Trophoblast cell (in vitro differentiated cells and primary cell): ENCODE data around the gene TCTN3.

Experiments used
- DNase-seq, 2 donors: peaks; one replicate each; pipeline ENCODE4 v3.0.0-alpha.2; 2016
- H2AFZ ChIP-seq: 2 replicates; pipeline ENCODE4 v1.6.1; 2013; ENCODE audit warnings: low read length, moderate library complexity, mild to moderate bottlenecking; ENCODE audit not compliant: insufficient read depth, poor library complexity
- H2AK5ac ChIP-seq: 2 replicates; pipeline ENCODE4 v1.6.1; 2013; ENCODE audit warnings: mild to moderate bottlenecking, low read length
- H2BK120ac ChIP-seq: 2 replicates; pipeline ENCODE4 v1.6.1; 2013; ENCODE audit warnings: low read length, mild to moderate bottlenecking, moderate library complexity; ENCODE audit not compliant: insufficient read depth, poor library complexity
- H2BK12ac ChIP-seq: 2 replicates; pipeline ENCODE4 v1.6.1; 2013; ENCODE audit warnings: mild to moderate bottlenecking, low read length, moderate library complexity
- H2BK5ac ChIP-seq: 2 replicates; pipeline ENCODE4 v1.6.1; 2013; ENCODE audit warnings: low read length, low read depth, moderate library complexity, mild to moderate bottlenecking; ENCODE audit not compliant: poor library complexity
- H3K14ac ChIP-seq: 2 replicates; pipeline ENCODE4 v1.6.1; 2013; ENCODE audit warnings: mild to moderate bottlenecking, low read length
- H3K18ac ChIP-seq: 2 replicates; pipeline ENCODE4 v1.6.1; 2013; ENCODE audit warnings: mild to moderate bottlenecking, low read length
- H3K23ac ChIP-seq: 2 replicates; pipeline ENCODE4 v1.6.1; 2013; ENCODE audit warnings: low read length
- H3K27ac ChIP-seq: 2 replicates; pipeline ENCODE4 v1.5.1; 2013; ENCODE audit warnings: low read depth, mild to moderate bottlenecking, inconsistent platforms, low read length, moderate library complexity
- H3K27me3 ChIP-seq: 2 replicates; pipeline ENCODE4 v1.6.1; 2013; ENCODE audit warnings: inconsistent platforms, mild to moderate bottlenecking, low read length, moderate library complexity; ENCODE audit not compliant: insufficient read depth
- H3K36me3 ChIP-seq, 2 experiments: 1 replicate in 1 of 2; 2 replicates in 1 of 2; pipeline ENCODE4 v1.6.1; 2013; ENCODE audit warnings: low read length in 2 of 2, mild to moderate bottlenecking in 2 of 2, moderate library complexity in 1 of 2; ENCODE audit not compliant: insufficient read depth in 2 of 2, control insufficient read depth in 1 of 2
- H3K4ac ChIP-seq: 2 replicates; pipeline ENCODE4 v1.6.1; 2013; ENCODE audit warnings: low read depth, mild to moderate bottlenecking, low read length, moderate library complexity
- H3K4me1 ChIP-seq, 2 experiments: 1 replicate in 1 of 2; 2 replicates in 1 of 2; pipeline ENCODE4 v1.6.1; 2013; ENCODE audit warnings: low read length in 2 of 2, mild to moderate bottlenecking in 2 of 2, moderate library complexity in 1 of 2; ENCODE audit not compliant: insufficient read depth in 2 of 2, control insufficient read depth in 1 of 2
- H3K4me2 ChIP-seq: 2 replicates; pipeline ENCODE4 v1.6.1; 2013; ENCODE audit warnings: inconsistent platforms, mild to moderate bottlenecking, low read length, moderate library complexity
- H3K4me3 ChIP-seq: 2 replicates; pipeline ENCODE4 v1.5.1; 2013; ENCODE audit warnings: mild to moderate bottlenecking, low read depth, low read length, inconsistent platforms
- H3K79me1 ChIP-seq: one replicate; pipeline ENCODE4 v1.6.1; 2013; ENCODE audit warnings: low read length
- H3K79me2 ChIP-seq: 2 replicates; pipeline ENCODE4 v1.6.1; 2013; ENCODE audit warnings: low read length, mild to moderate bottlenecking; ENCODE audit not compliant: control insufficient read depth, insufficient read depth, poor library complexity
- H3K9ac ChIP-seq: 2 replicates; pipeline ENCODE4 v1.6.1; 2013; ENCODE audit warnings: mild to moderate bottlenecking, low read length
- H3K9me3 ChIP-seq: 2 replicates; pipeline ENCODE4 v1.6.1; 2013; ENCODE audit warnings: low read depth, mild to moderate bottlenecking, control low read depth, inconsistent platforms, low read length; ENCODE audit not compliant: insufficient read depth
- H4K12ac ChIP-seq: 2 replicates; pipeline ENCODE4 v1.6.1; 2013; ENCODE audit warnings: low read depth, mild to moderate bottlenecking, low read length, moderate library complexity
- H4K8ac ChIP-seq: 2 replicates; pipeline ENCODE4 v1.6.1; 2013; ENCODE audit warnings: low read depth, mild to moderate bottlenecking, low read length, moderate library complexity
- H4K91ac ChIP-seq: one replicate; pipeline ENCODE4 v1.6.1; 2013; ENCODE audit warnings: low read depth, mild to moderate bottlenecking, low read length, moderate library complexity
- WGBS: extraction: QIAGEN DNeasy Blood & Tissue Kit; methylation state at CpG from one replicate; pipeline ENCODE4 v1.1.7; 2013; ENCODE audit warnings: missing lambda C conversion rate; ENCODE audit not compliant: insufficient read length, insufficient coverage; ENCODE audit errors: extremely low coverage; 5-methylcytosine and 5-hydroxymethylcytosine counted together

Gene TCTN3

GRCh38 chr10:95650232-95650631 lies 43.5 kb downstream of the TCTN3 start:
- no peak overlapping the region for H2BK5ac ChIP-seq
- H4K12ac ChIP-seq = no peak overlapping the region
- H3K27me3 ChIP-seq = no peaks in the 10 kb centered on the region
- H3K79me2 ChIP-seq = no peaks in the 10 kb centered on the region
- H4K91ac ChIP-seq = no peak overlapping the region
- no peak overlapping the region for H3K27ac ChIP-seq
- H3K18ac ChIP-seq = no peak overlapping the region
- H3K4me2 ChIP-seq = no peak overlapping the region
- DNase-seq = no peak
- H3K23ac ChIP-seq = no peak overlapping the region
- no peak overlapping the region for H4K8ac ChIP-seq
- peaks cover 5% of the 10 kb centered on the region for H3K9me3 ChIP-seq
- H3K4ac ChIP-seq = no peak overlapping the region
- H2AK5ac ChIP-seq = no peak overlapping the region
- WGBS = no CpG with 5 or more reads among the region's 2 CpGs
- peaks cover 0 to 2% of the 10 kb centered on the region in 2 experiments for H3K4me1 ChIP-seq
- no peak overlapping the region for H2AFZ ChIP-seq
- no peak overlapping the region for H2BK12ac ChIP-seq
- H3K79me1 ChIP-seq = no peaks in the 10 kb centered on the region
- H3K36me3 ChIP-seq = peaks cover 26 to 27% of the 10 kb centered on the region in 2 experiments
- no peak overlapping the region for H3K4me3 ChIP-seq
- no peak overlapping the region for H3K9ac ChIP-seq
- no peak overlapping the region for H2BK120ac ChIP-seq
- no peak overlapping the region for H3K14ac ChIP-seq

DNA sequence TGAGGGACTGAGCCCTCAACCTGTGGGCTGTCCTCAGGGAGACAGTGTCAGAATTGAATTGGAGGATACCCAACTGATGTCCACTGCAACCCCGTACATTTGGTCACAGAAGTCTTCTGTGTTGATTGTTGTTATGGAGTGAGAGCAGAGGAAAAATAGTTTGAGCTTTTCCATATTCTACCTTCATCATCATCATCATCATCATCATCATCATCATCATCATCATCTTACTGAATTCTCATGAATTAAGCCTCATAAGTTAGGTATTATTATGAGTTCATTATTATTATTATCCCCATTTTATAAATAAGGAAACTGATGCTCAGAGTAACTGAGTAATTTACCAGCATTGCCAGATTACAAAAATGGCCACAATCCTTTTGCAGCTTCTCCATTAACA lies 45.6 kb downstream of the TCTN3 start:
- H3K4ac ChIP-seq = no peak overlapping the region
- peaks cover 0 to 2% of the 10 kb centered on the region in 2 experiments for H3K4me1 ChIP-seq
- no peaks in the 10 kb centered on the region for H3K79me1 ChIP-seq
- no peak overlapping the region for H3K27ac ChIP-seq
- no CpG with 5 or more reads among the region's 1 CpG for WGBS
- H3K27me3 ChIP-seq = no peaks in the 10 kb centered on the region
- peaks cover 5% of the 10 kb centered on the region for H3K9me3 ChIP-seq
- no peak overlapping the region for H3K14ac ChIP-seq
- peaks cover 26 to 27% of the 10 kb centered on the region in 2 experiments for H3K36me3 ChIP-seq
- no peak overlapping the region for H4K91ac ChIP-seq
- H3K23ac ChIP-seq = no peak overlapping the region
- H3K4me3 ChIP-seq = no peak overlapping the region
- H2BK12ac ChIP-seq = no peak overlapping the region
- H2AK5ac ChIP-seq = no peak overlapping the region
- H2AFZ ChIP-seq = no peak overlapping the region
- H2BK5ac ChIP-seq = no peak overlapping the region
- DNase-seq = no peak
- no peak overlapping the region for H4K12ac ChIP-seq
- no peaks in the 10 kb centered on the region for H3K79me2 ChIP-seq
- no peak overlapping the region for H3K9ac ChIP-seq
- no peak overlapping the region for H2BK120ac ChIP-seq
- H3K18ac ChIP-seq = no peak overlapping the region
- H3K4me2 ChIP-seq = no peak overlapping the region
- H4K8ac ChIP-seq = no peak overlapping the region

GRCh38 chr10:95646160-95646559 lies 47.6 kb downstream of the TCTN3 start:
- Histone ChIP-seq H4K8ac (no peak overlapping the region), H3K14ac (no peak overlapping the region), H3K79me2 (no peaks in the 10 kb centered on the region), H4K12ac (no peak overlapping the region), H3K27me3 (no peaks in the 10 kb centered on the region), H3K9ac (no peak overlapping the region), H3K4me3 (no peak overlapping the region), H3K36me3 (peaks cover 25 to 35% of the 10 kb centered on the region in 2 experiments), H3K4ac (no peak overlapping the region), H3K9me3 (peaks cover 3% of the 10 kb centered on the region), H2BK12ac (no peak overlapping the region), H2BK120ac (no peak overlapping the region), H2AK5ac (no peak overlapping the region), H3K23ac (no peak overlapping the region), H2BK5ac (no peak overlapping the region), H3K27ac (no peak overlapping the region), H3K4me2 (no peak overlapping the region), H3K79me1 (no peaks in the 10 kb centered on the region), H4K91ac (no peak overlapping the region), H3K18ac (no peak overlapping the region), H3K4me1 (peaks cover 0 to 2% of the 10 kb centered on the region in 2 experiments), H2AFZ (no peak overlapping the region)
- WGBS = no CpG with 5 or more reads among the region's 1 CpG
- no peak for DNase-seq

DNA sequence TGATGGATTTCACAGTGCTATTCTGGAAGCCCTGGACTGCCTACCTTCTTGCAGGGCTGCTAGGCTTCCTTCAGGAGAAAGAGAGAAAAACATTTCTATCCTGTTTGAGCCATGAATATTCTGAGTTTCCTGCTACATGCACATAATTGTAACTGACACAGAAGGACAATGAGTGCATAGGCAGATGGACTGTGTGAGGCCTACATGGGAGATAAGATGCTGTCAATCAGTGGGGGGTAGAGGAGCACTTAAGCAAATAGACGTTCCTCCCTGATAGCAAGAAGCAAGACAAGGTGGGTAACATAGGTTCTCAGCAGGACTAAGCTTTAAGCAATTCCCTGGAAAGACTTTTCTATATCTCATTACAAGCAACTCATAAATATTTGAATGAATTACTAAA lies 48.8 kb downstream of the TCTN3 start:
- Histone ChIP-seq H3K27ac (no peak overlapping the region), H2BK120ac (no peak overlapping the region), H3K23ac (no peak overlapping the region), H3K9ac (no peak overlapping the region), H3K27me3 (no peaks in the 10 kb centered on the region), H3K18ac (no peak overlapping the region), H4K12ac (no peak overlapping the region), H2AK5ac (no peak overlapping the region), H4K8ac (no peak overlapping the region), H3K4me2 (no peak overlapping the region), H3K4ac (no peak overlapping the region), H3K4me1 (no peaks in the 10 kb centered on the region), H3K14ac (no peak overlapping the region), H3K79me2 (no peaks in the 10 kb centered on the region), H2BK5ac (no peak overlapping the region), H3K4me3 (no peak overlapping the region), H2AFZ (no peak overlapping the region), H2BK12ac (no peak overlapping the region), H3K79me1 (no peaks in the 10 kb centered on the region), H3K36me3 (peaks cover 26 to 44% of the 10 kb centered on the region in 2 experiments), H3K9me3 (peaks cover 3% of the 10 kb centered on the region), H4K91ac (no peak overlapping the region)
- DNase-seq = no peak
- WGBS = no CpG with 5 or more reads among the region's 1 CpG
